ENCODE measurements around the gene MAML2.
"Not testable (repeated sequence)": the region's sequence is repeated elsewhere in the genome, so short reads cannot be mapped to it uniquely, and the experiment has no call there.

MAML2 gene

GRCh38 chr11:96204366-96204659 is 138.7 kb downstream of the MAML2 start:
- no peak for DNase-seq

- DNase-seq = no peak
Measured at GRCh38 chr11:96203567-96204365, 139.2 kb downstream of the MAML2 start.

GRCh38 chr11:96200243-96200642 is 142.8 kb downstream of the MAML2 start:
- no peak for DNase-seq

GRCh38 chr11:96199563-96200025 is 143.4 kb downstream of the MAML2 start:
- no peak for DNase-seq

GRCh38 chr11:96197801-96198701 is 144.9 kb downstream of the MAML2 start:
- no peak for DNase-seq

- no peak for DNase-seq
Measured at GRCh38 chr11:96197103-96197502, 145.9 kb downstream of the MAML2 start.

GRCh38 chr11:96196181-96196662 is 146.8 kb downstream of the MAML2 start:
- DNase-seq = no peak

GRCh38 chr11:96195671-96196070 is 147.3 kb downstream of the MAML2 start:
- DNase-seq = no peak

- DNase-seq = no peak
Measured at GRCh38 chr11:96194581-96195374, 148.2 kb downstream of the MAML2 start.

GRCh38 chr11:96193745-96194443 is 149.1 kb downstream of the MAML2 start:
- no peak for DNase-seq

GRCh38 chr11:96191752-96192151 is 151.2 kb downstream of the MAML2 start:
- DNase-seq = no peak

- no peak for DNase-seq
Measured at GRCh38 chr11:96189351-96189750, 153.6 kb downstream of the MAML2 start.

- no peak for DNase-seq
Measured at GRCh38 chr11:96188243-96189006, 154.6 kb downstream of the MAML2 start.

- DNase-seq = peak; percentile 46
Measured at GRCh38 chr11:96187822-96188221, 155.2 kb downstream of the MAML2 start.

- DNase-seq = no peak
Measured at GRCh38 chr11:96186806-96187205, 156.2 kb downstream of the MAML2 start.

GRCh38 chr11:96185220-96185768 is 157.7 kb downstream of the MAML2 start:
- DNase-seq = no peak

GRCh38 chr11:96180937-96181336 is 162.1 kb downstream of the MAML2 start:
- not testable (repeated sequence) for DNase-seq

- peak; percentile 85 for DNase-seq
Measured at GRCh38 chr11:96180341-96180740, 162.7 kb downstream of the MAML2 start.

GRCh38 chr11:96179905-96180304 is 163.1 kb downstream of the MAML2 start:
- no peak for DNase-seq

GRCh38 chr11:96178887-96179279 is 164.1 kb downstream of the MAML2 start:
- DNase-seq = no peak

Measured in NCI-H446 treated with DMSO at 0.1 percent for 48 hours (cell line).